ENCODE results near the gene PIM1.
"Not testable (repeated sequence)": the region's sequence is repeated elsewhere in the genome, so short reads cannot be mapped to it uniquely, and the experiment has no call there.

Gene PIM1

GRCh38 chr6:37194886-37195285 lies 24.9 kb downstream of the PIM1 start:
- DNase-seq = not testable (repeated sequence)

GRCh38 chr6:37196451-37196850 lies 26.5 kb downstream of the PIM1 start:
- DNase-seq = not testable (repeated sequence)

- no peak for DNase-seq
Measured at GRCh38 chr6:37200085-37200484, 30.1 kb downstream of the PIM1 start.

GRCh38 chr6:37201726-37202125 lies 31.8 kb downstream of the PIM1 start:
- DNase-seq = no peak

- DNase-seq = no peak
Measured at GRCh38 chr6:37202788-37203491, 33.0 kb downstream of the PIM1 start.

- DNase-seq = no peak
Measured at GRCh38 chr6:37204014-37204751, 34.2 kb downstream of the PIM1 start.

DNA sequence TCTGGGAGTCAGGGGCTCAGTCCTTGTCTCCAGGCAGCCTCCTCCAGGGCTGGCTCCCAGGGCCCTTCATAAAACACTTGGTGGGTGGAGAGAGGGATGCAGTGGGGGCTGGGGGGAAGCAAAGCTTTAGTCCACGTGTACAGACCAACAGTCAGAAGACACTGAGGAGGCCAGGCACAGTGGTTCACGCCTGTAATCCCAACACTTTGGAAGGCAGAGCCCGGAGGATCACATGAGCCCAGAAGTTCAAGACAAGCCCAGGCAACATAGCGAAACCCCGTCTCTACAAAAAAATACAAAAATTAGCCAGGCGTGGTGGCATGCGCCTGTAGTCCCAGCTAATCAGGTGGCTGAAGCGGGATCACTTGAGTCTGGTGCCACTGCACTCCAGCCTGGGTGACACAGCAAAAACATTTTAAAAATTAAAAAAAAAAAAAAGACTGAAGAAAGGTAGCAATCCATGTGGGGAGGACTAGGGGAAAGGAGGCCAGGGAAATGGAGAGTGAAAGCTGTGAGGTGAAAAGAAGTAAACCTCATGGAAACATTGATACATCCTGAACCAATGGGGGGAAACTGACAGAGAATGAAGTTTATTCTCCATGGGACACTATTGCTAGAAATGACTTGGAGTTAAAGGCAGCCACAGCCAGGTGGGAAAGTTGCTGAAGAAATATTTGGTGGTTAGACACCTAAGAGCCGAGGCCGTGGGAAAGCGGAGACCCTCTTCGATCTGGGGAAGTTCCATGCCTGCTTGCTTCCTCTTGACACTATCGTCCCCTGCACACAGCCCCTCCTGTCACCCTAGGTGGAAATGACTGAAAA lies 35.4 kb downstream of the PIM1 start:
- no peak for DNase-seq

DNA sequence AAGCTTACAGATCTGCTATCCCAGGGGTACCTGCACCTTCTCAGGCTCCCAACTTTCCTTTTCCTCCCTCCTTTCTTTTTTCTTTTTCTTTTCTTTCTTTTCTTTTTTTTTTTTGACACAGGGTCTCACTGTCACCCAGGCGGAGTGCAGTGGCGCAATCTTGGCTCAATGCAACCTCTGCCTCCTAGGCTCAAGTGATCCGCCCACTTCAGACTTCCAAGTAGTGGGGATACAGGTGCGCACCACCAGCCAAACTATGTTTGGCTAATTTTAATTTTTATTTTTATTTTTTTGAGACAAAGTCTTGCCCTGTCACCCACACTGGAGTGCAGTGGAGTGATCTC lies 36.0 kb downstream of the PIM1 start:
- DNase-seq = no peak

GRCh38 chr6:37206622-37207021 lies 36.7 kb downstream of the PIM1 start:
- no peak for DNase-seq

DNA sequence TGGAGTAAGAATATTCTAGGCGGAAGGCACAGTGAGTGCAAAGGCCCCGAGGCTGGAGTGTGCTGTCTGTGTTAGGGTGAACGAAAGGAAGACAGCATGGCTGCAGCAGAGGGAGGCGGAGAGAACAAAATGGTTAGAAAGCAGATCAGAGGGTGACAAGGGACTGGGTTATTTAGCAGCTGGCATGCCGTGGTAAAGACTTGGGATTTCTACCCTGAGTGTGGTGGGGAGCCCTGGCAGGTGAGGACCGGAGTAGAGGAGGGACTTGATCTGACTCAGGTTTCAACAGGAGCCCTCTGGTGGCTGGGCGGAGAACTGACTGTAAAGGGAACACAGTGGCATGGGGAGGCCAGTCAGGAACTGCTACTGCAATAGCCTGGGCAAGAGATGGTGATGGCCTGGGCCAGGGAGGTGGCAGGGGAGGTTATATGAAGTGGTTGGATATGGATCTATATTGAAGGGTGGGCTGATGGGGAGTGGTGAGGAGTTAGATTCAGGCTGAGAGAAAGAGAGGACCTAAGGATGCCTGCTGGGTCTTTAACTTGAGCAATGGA lies 38.0 kb downstream of the PIM1 start:
- peak; percentile 40 for DNase-seq

DNA sequence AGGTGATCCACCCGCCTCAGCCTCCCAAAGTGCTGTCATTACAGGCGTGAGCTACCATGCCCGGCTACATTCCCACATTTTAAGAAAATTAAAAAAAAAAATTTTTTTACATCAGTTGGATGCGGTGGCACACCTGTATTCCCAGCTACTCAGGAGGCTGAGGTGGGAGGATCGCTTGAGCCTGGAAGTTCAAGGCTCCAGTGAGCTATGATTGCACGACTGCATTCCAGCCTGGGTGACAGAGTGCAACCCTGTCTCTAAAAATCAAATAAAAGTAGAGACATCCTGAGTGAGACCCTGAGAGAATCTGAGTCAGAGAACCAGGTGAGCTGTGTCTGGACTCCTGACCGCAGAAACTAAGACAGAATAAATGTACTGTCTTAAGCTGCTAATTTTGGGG lies 38.8 kb downstream of the PIM1 start:
- DNase-seq = no peak

DNA sequence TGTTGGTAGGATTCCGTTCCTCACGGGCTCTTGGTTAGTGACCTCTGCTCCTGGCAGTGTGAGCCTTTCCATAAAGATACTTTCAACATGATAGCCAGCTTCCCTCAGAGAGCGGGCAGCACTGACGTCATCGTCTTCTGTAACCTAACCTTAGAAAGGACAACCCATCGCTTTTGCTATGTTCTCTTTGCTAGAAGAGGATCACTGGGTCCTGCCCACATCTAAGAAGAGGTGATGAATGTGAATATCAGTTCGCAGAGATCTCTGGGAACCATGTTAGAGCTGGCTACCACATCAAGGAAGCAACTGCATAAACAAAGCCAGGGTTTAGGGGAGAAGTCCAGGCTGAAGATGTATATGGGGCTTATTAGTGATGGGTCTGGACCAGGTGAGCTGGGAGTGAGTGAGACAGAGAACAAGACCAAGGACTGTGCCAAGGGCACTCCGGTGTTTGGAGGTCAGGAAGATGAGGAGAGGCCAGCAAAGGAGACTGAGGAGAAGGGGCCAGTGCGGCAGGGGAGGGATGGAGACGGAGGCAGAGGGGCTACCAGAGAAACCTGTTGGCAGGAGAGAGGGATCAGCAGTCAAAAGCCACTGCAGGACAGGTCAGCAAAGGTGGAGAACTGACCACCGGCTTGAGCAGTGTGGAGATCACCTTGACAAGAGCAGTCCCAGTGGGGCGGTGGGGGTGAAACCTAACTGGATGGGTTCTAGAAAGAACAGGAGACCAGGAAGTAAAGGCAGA lies 39.7 kb downstream of the PIM1 start:
- DNase-seq = no peak

DNA sequence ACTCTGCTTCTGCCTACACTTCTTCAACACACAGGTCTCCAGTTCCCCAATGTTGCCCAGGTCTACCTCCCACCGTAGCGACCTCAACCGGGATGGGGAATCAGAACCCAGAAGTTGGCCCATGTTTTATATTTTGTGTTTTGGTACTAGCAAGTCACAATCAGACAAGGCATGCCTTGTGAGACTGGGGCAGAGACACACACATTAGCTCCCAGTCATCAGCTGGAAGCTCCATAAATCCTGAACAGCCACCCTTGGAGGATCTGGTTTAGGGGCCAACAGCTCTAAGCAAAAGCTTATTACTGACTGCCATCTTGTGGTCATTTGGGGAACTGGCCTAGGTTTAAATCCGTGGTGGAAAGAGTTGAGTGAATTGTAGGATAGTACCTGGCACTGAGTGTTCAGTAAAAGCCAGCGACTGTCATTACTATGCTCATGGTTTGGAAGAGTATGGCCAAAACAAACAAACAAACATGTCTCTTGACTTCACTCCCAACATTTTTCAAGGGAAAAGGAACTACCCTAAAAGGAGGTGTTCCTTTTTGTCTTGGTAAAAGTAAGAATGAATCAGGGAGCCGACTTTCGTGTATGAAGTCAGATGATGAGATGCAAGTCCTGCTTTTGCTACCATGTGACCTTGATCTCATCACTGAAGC lies 40.5 kb downstream of the PIM1 start:
- DNase-seq = peak; percentile 67

DNA sequence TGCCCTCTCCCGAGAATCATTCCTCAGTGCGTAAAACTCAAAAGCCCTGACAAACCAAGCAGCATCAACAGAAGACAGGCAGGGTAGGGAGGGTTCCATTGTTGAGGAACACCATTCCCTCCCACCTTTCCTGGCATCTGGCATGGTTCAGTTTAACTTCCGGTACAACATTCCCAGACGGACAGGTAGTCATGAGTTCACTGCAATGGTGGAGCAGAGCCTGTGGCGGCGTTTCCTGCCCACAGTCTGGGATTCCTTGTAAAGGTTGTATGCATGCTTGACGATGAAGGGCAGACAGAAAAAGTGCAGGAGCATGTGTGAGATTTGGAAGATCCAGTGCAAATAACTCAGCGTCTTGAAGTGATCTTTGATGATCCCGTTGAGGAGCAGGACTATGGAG lies 42.3 kb downstream of the PIM1 start:
- no peak for DNase-seq

DNA sequence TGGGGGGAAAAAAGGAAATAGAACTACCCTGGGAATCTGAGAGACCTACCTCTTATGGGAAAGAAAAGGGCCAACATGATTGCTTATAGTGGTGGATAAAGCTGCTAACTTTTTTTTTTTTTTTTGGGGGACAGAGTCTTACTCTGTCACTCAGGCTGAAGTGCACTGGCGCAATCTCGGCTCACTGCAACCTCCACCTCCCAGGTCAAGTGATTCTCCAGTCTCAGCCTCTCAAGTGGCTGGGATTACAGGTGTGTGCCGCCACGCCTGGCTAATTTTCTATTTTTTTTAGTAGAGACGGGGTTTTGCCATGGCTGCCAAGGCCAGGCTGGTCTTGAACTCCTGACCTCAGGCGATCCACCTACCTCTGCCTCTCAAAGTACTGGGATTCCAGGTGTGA lies 48.1 kb downstream of the PIM1 start:
- no peak for DNase-seq

GRCh38 chr6:37218511-37218910 lies 48.6 kb downstream of the PIM1 start:
- no peak for DNase-seq

- DNase-seq = no peak
Measured at GRCh38 chr6:37221585-37222124, 51.7 kb downstream of the PIM1 start.

DNA sequence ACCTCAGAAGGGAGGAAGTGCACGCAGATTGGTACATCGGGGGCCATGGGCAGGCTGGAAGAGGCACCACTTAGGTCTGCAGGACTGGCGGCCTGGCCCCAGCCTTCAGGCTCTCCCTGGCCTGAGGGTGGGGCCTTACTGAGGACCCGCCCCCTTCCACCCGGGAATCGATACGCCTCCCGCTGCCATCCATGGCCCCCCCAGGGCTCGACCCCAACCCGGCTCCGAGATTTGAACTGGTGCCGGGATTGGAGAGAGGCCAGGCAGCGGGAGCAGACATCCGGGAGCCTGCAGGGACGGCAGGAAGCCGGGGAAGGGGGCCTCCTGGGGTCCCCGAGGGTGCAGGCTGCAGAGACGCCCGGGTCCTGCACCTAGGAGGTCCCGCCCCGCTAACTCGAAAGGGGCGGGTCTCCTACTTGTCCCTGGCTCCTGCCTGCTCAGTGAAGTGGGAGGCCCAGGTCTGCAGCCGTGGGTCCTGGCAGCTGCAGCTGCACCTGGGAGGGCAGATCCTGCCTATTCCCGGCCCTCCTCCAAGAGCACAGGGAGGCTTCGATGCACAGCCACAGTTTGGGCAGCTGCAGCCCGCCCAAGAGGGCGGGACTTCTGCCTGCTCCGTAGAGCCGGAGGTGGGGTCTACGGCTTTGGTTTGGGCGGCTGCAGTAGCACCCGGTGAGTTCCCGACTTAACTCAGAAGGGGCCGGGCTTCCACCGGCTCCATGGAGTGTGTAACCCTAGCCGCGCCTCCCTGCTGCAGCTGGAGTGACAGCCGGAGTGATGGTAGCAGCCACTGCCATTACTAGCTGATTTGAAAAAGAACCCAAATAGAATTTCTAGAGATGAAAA lies 52.4 kb downstream of the PIM1 start:
- peak; percentile 98 for DNase-seq

GRCh38 chr6:37222992-37223391 lies 53.0 kb downstream of the PIM1 start:
- DNase-seq = no peak
